Nucleus accumbens (tissue), 56 donors: ENCODE results near the gene BCL2.

Experiments
- DNase-seq, 56 donors: peaks; one replicate each; lab custom pipeline; 2025; lab: John Stamatoyannopoulos, UW

Gene BCL2

DNA sequence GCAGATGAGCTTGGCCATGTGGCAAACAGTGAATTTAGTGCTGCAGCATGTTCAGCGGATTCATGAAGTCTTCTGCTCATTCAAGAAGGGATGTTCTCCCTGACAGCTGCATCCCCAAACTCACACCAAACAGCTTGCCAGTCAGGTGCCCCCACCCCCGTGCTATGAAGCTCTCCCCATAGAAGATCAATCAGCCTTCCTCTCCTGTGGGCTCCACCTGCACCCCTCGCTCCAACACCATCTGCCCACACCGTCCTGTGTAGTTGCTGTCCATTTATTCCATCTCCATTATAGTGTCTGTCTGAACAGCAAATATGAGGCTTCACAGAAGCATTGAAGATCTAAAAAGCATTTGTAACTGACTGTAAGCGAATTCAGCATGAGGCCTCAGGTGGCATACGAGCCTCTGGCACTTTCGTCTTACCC lies 218.9 kb downstream of the BCL2 start:
- no peak for DNase-seq

- no peak for DNase-seq
These were observed 219.5 kb downstream of the BCL2 start for GRCh38 chr18:63099848-63100629.

DNA sequence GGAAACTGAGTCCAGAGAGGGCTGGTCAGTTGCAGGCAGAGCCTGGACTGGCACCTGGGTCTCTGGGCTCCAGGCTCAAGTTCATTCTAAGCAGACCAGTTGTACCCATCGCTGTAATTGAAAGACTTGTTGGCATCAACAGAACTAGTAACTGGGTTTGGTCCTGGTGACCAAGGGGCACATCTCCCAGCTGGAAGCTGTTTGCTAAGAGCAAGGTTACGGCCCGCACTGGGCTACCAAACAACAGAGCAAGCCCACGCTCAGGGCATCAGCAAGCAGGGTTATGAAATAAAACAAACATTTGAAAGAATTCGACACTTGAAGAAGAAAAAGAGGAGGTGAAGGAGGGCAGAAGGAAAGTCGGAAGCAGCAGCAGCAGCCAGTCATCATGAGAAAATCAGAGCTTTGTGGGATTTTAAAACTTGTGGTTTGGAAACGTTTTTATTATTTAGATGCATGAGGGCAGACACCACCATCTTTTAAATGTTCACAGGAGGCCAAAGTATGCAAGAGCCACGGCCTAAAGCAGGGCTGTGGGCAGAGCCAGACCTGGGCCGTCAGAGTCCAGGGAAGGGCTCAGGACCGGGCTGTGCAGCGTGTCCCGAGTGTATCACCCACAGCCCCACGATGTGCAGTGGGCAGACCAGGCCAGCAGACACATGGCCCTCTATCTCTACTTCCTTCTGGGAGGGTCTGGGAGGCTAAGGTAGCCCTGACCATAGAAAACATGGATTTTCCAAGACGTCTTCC lies 220.3 kb downstream of the BCL2 start:
- DNase-seq: no peak

DNA sequence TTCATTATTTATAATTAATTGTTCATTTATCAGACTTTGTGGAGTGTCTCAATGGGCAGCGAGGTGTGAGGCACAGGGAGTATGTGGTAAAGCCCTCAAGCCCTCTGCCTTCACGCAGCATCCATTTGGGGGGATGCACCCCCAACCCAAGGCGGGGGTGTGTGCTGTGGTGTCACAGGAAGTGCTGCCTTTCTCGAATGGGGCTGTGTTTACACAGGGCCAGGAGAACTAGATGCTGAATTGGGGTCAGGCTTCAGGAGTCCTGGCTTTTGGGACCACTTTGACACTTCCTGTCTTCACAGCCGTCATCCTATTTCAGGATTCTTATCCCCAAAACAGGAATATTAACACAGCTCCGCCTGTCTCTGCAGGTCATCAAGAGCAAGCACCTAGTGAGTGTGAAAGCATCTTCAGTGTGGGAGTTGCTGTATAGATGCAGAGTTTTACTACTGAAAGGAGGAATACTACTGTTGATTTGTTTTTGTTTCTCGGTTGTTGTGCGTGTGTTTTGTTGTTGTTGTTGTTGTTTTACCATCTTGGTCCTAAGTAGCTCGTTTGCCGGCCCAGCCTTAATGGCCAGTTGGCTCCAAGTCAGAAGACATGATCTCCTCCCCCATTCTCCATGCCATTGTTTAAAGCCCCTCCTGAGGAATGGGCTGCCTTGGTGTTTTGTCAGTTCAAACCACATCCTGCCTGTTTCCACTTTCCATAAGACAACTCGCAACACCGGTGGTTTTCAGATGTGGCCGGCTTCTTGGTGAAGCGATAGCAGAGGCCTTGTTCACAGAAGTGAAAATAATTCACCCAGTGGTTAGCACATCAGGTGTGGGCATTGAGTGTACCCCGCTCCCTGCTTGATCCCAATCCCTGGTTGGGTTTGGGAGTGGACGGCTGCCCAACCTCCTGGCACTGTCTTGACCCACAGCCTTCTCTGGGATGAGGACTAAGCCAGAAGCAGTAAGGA lies 221.3 kb downstream of the BCL2 start:
- no peak for DNase-seq

DNA sequence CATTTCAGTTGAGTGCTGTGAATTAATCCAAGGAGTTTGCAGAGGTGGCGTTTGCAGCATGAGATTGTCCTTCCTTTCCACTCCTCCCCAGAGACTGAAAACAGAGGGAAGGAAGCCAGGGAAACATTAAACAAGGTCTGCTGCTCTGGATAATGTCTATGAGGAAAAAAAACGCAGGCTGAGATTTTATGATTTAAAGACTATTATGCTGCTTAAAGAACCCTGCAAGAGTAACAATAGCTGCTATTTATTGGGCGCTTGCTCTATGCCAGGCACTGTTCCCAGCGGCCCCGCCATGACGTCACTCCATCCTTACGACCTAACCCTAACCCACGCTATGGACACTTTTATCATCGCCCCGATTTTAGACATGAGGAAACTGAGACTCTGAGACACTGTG lies 222.4 kb downstream of the BCL2 start:
- DNase-seq: peak in 2 of 56 donors; percentile 8 to 10

DNA sequence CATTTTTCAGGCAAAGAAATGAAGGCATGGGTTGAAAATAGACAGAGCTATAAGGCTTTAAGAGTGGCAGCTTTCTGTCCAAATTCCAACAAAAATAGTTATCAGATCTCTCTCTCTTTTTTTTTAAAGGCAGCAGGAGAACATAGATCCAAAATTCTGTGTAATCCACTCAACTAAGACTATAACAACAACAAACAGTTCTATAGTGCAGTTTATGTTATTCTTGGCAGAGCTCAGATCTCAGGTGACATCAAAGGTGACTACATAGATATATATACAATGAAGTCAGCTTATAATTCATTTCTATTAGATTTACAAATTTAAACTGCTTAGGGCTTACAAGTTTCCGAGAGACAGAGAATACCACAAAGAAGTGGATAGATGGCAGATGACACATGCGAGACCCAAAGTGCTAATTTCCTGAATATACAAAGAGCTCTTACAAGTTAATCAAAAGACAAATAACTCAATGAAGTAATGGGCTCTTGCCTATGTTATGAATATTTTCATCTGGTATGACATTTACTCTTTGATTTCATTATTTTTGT lies 223.2 kb downstream of the BCL2 start:
- no peak for DNase-seq

- DNase-seq: no peak
These were observed 223.8 kb downstream of the BCL2 start for GRCh38 chr18:63095768-63096167.

- DNase-seq: no peak
These were observed 227.8 kb downstream of the BCL2 start for GRCh38 chr18:63091671-63092364.

- no peak for DNase-seq
These were observed 229.2 kb downstream of the BCL2 start for GRCh38 chr18:63090334-63090733.

DNA sequence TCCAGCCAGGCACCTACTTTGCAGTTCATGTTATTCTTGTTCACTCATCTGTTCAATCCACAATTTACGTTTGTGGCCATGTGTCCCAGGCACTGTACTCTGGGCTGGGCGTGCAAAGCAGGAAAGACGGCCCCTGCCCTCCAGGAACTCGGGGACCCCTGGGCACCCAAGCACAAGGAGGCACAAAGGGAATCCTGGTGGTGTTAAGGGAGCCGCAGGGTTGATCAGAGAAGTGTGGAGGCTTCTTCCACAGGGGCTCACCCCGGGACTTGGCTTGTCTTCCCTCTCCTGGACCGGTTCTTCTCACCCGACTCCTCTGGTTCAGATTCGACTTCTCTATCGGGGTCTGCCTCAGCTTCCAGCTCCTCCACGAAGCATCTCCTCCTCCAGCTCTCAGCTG lies 230.5 kb downstream of the BCL2 start:
- DNase-seq: no peak

GRCh38 chr18:63088262-63088661 lies 231.3 kb downstream of the BCL2 start:
- no peak for DNase-seq

DNA sequence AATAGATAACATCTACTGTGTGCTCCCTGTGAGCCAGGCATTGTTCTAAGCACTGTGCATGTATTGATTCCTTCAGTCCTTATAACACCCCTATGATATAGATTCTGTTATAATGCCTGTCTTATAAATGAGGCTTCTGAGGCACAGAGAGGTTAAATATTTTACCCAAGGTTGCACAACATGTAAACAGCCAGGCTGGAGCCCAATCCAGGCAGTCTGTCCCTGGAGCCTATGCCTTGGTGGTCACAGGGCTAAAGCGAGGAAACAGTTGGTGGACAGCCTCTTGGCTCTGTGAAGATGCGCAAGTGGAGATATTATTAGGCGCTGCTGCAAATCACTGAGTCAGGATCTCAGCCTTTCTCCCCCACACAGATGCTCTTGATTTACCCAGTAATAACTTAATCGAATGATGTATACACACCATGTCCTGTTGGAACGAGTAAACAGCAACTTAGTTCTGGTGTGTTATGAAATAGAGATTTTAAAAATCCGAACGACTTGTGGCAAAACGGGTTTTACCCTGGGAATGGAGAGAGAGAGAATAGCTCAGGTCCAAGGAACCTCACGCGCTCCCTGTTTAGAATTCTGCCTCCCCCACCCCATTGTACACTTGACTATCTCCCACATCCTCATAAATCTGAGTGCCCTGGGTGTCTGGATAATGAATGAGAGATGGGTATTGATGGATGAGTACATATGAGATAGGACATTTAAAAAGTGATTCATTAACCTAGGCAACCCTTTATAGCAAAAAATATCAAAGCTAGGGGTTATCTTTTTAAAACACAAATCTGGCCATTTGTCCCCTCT lies 231.9 kb downstream of the BCL2 start:
- DNase-seq: no peak

DNA sequence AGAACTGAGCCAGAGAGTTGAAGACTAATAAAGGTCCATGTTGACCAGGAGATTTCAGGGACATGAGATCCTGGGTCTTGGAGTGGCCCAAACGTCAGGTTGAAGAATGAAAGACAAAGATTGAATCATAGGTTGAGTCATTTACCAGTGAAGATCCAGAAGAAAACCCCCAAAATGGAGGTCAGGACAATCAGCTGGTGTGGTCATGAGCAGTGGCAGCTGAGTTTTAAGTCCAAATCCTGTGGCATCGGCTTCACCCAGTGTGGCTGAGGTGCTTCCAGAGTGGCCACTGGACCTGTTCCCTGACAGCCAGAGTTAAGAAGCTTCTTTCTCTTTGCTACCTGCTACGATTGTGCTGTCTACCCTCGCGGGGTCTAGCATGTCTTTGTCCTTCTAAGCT lies 234.0 kb downstream of the BCL2 start:
- no peak for DNase-seq

GRCh38 chr18:63084219-63084618 lies 235.3 kb downstream of the BCL2 start:
- DNase-seq: no peak

GRCh38 chr18:63083555-63083954 lies 236.0 kb downstream of the BCL2 start:
- no peak for DNase-seq

DNA sequence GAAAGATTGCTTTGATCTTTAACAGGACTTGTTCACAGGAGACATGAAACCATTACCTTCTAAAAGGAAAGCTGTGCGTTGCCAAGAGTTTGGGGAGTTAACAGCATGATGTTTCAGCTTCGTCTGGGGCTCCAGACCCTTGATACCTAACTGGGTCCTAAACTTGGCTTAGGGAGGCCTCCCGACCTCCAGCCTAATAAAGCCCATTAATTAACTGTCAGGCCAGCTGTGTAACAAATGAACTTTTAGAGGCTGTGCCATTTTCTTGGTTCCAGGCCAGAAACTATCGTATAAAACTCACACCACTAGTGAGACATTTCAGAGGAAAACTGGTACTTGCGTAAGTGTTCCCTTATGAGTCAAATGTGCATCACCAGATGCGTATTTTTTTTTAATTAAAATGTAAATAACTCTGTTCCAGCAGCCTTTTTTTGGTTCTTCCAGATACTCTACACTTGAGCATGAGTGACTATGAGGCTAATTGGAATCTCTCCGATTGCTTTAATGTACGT lies 236.5 kb downstream of the BCL2 start:
- no peak for DNase-seq

- DNase-seq: no peak
These were observed 237.1 kb downstream of the BCL2 start for GRCh38 chr18:63082366-63083019.

- no peak for DNase-seq
These were observed 240.5 kb downstream of the BCL2 start for GRCh38 chr18:63079114-63079513.
